HEK293 (cell line): ENCODE measurements around the gene POP7.

Experiments
- FEZF1 ChIP-seq: fragments of 450-650 bp; formaldehyde crosslinking; IDR thresholded peaks from 2 replicates; pipeline ENCODE4 v1.5.1; 2016; ENCODE audit warnings: missing biosample characterization, missing genetic modification characterization
- GFI1B ChIP-seq: fragments of 450-650 bp; formaldehyde crosslinking; IDR thresholded peaks from 2 replicates; pipeline ENCODE4 v1.5.1; 2016; ENCODE audit warnings: missing biosample characterization, missing genetic modification characterization
- IKZF3 ChIP-seq: fragments of 450-650 bp; IDR thresholded peaks from 2 replicates; pipeline ENCODE4 v1.5.0; 2018; ENCODE audit warnings: missing biosample characterization, mild to moderate bottlenecking, missing genetic modification characterization, moderate library complexity
- KLF16 ChIP-seq: fragments of 450-650 bp; formaldehyde crosslinking; IDR thresholded peaks from 2 replicates; pipeline ENCODE4 v1.5.1; 2017; ENCODE audit warnings: missing biosample characterization, missing genetic modification characterization
- KLF9 ChIP-seq: fragments of 450-650 bp; formaldehyde crosslinking; IDR thresholded peaks from 2 replicates; pipeline ENCODE4 v1.5.1; 2016; ENCODE audit warnings: missing biosample characterization, missing genetic modification characterization, low read depth
- SETDB1 ChIP-seq: IDR thresholded peaks from one replicate; pipeline ENCODE4 v1.6.1; 2017; ENCODE audit warnings: mild to moderate bottlenecking, low read length, moderate library complexity, mixed read lengths; ENCODE audit not compliant: insufficient read length
- SP7 ChIP-seq: fragments of 450-650 bp; formaldehyde crosslinking; IDR thresholded peaks from 2 replicates; pipeline ENCODE4 v1.5.1; 2016; ENCODE audit warnings: missing biosample characterization, missing genetic modification characterization
- TCF7L2 ChIP-seq: IDR thresholded peaks from 2 replicates; pipeline ENCODE4 v1.6.1; 2011; ENCODE audit warnings: low read depth, mild to moderate bottlenecking, inconsistent platforms, low read length, moderate library complexity, borderline replicate concordance
- ZBTB8A ChIP-seq: fragments of 450-650 bp; formaldehyde crosslinking; IDR thresholded peaks from 2 replicates; pipeline ENCODE4 v1.5.1; 2016; ENCODE audit warnings: missing biosample characterization, missing genetic modification characterization
- ZFHX2 ChIP-seq: fragments of 450-650 bp; formaldehyde crosslinking; conservative IDR thresholded peaks from 2 replicates; pipeline ENCODE4 v1.5.1; 2016; ENCODE audit warnings: missing biosample characterization, missing genetic modification characterization
- ZIC2 ChIP-seq: fragments of 450-650 bp; formaldehyde crosslinking; IDR thresholded peaks from 2 replicates; pipeline ENCODE4 v1.5.1; 2016; ENCODE audit warnings: missing biosample characterization, missing genetic modification characterization
- ZNF112 ChIP-seq: fragments of 450-650 bp; formaldehyde crosslinking; IDR thresholded peaks from 2 replicates; pipeline ENCODE4 v1.5.0; 2017; ENCODE audit warnings: missing biosample characterization, missing genetic modification characterization
- ZNF175 ChIP-seq: fragments of 450-650 bp; formaldehyde crosslinking; IDR thresholded peaks from 2 replicates; pipeline ENCODE4 v1.5.1; 2016; ENCODE audit warnings: missing biosample characterization, missing genetic modification characterization
- ZNF184 ChIP-seq: fragments of 450-650 bp; IDR thresholded peaks from 2 replicates; pipeline ENCODE4 v1.5.1; 2018; ENCODE audit warnings: missing biosample characterization, mild to moderate bottlenecking, missing genetic modification characterization
- ZNF239 ChIP-seq: fragments of 450-650 bp; formaldehyde crosslinking; IDR thresholded peaks from 2 replicates; pipeline ENCODE4 v1.5.1; 2016; ENCODE audit warnings: missing biosample characterization, missing genetic modification characterization
- ZNF274 ChIP-seq, 2 experiments: fragments of 200-500 bp in 1 of 2; fragments of 450-650 bp in 1 of 2; sonication (Bioruptor generic) in 1 of 2; formaldehyde crosslinking in 1 of 2; IDR thresholded peaks; 2 replicates each; pipeline versions ENCODE4 v1.5.1 to v1.6.1; 2014 to 2016; ENCODE audit warnings: borderline replicate concordance in 1 of 2, inconsistent platforms in 1 of 2, low read length in 1 of 2, missing biosample characterization in 1 of 2, missing genetic modification characterization in 1 of 2
- ZNF292 ChIP-seq: fragments of 450-650 bp; formaldehyde crosslinking; IDR thresholded peaks from 2 replicates; pipeline ENCODE4 v1.5.1; 2016; ENCODE audit warnings: low read depth, missing biosample characterization, missing genetic modification characterization, borderline replicate concordance
- ZNF341 ChIP-seq: fragments of 450-650 bp; formaldehyde crosslinking; IDR thresholded peaks from 2 replicates; pipeline ENCODE4; 2016; ENCODE audit warnings: low read depth, missing biosample characterization, missing genetic modification characterization
- ZNF423 ChIP-seq: fragments of 450-650 bp; formaldehyde crosslinking; IDR thresholded peaks from 2 replicates; pipeline ENCODE4 v1.5.1; 2016; ENCODE audit warnings: missing biosample characterization, missing genetic modification characterization
- ZNF433 ChIP-seq: fragments of 450-650 bp; formaldehyde crosslinking; IDR thresholded peaks from 2 replicates; pipeline ENCODE4 v1.5.1; 2016; ENCODE audit warnings: missing biosample characterization, missing genetic modification characterization, low read depth
- ZNF530 ChIP-seq: fragments of 450-650 bp; formaldehyde crosslinking; IDR thresholded peaks from 2 replicates; pipeline ENCODE4 v1.5.1; 2016; ENCODE audit warnings: low read depth, missing biosample characterization, missing genetic modification characterization
- ZNF624 ChIP-seq: fragments of 450-650 bp; formaldehyde crosslinking; IDR thresholded peaks from 2 replicates; pipeline ENCODE4 v1.5.1; 2017; ENCODE audit warnings: missing biosample characterization, missing genetic modification characterization
- ZNF76 ChIP-seq: fragments of 450-650 bp; formaldehyde crosslinking; IDR thresholded peaks from 2 replicates; pipeline ENCODE4; 2016; ENCODE audit warnings: low read depth, missing biosample characterization, missing genetic modification characterization, borderline replicate concordance
- ZSCAN16 ChIP-seq: fragments of 450-650 bp; formaldehyde crosslinking; IDR thresholded peaks from 2 replicates; pipeline ENCODE4 v1.5.1; 2016; ENCODE audit warnings: missing biosample characterization, missing genetic modification characterization
- ZSCAN4 ChIP-seq: fragments of 450-650 bp; formaldehyde crosslinking; IDR thresholded peaks from 2 replicates; pipeline ENCODE4 v1.5.1; 2017; ENCODE audit warnings: missing biosample characterization, missing genetic modification characterization
- TF ChIP-seq, protein P1 (sequence below): fragments of 450-650 bp; formaldehyde crosslinking; IDR thresholded peaks from 2 replicates; pipeline ENCODE4 v1.5.1; 2017; ENCODE audit warnings: missing biosample characterization, missing genetic modification characterization
- TF ChIP-seq, protein P2 (sequence below): fragments of 450-650 bp; IDR thresholded peaks from 2 replicates; pipeline ENCODE4 v1.5.1; 2018; ENCODE audit warnings: missing biosample characterization, missing genetic modification characterization
- TF ChIP-seq, protein P3 (sequence below): sonication (generic); formaldehyde crosslinking; IDR thresholded peaks from 2 replicates; pipeline ENCODE4 v1.8.1; 2022; ENCODE audit warnings: mild to moderate bottlenecking, moderate library complexity, missing genetic modification reagents
- TF ChIP-seq, protein P4 (sequence below): fragments of 450-650 bp; formaldehyde crosslinking; IDR thresholded peaks from 2 replicates; pipeline ENCODE4 v1.5.1; 2016; ENCODE audit warnings: missing biosample characterization, missing genetic modification characterization
- TF ChIP-seq, protein P5 (sequence below): fragments of 450-650 bp; formaldehyde crosslinking; IDR thresholded peaks from 2 replicates; pipeline ENCODE4 v1.5.1; 2016; ENCODE audit warnings: missing biosample characterization, missing genetic modification characterization

POP7 gene

GRCh38 chr7:100673302-100673941, 32.5 kb upstream of the POP7 start, which contains the start of gene GNB2 (continued):
- TF ChIP-seq ZSCAN16 (tag by site-specific recombination) (no peak), ZNF624 (no peak), ZNF341 (tag by site-specific recombination) (peak; percentile 25; the same call in 1 of the 2 replicates), ZNF423 (0 out of 2 replicates have a peak, but pooled peaks have one; percentile 35), ZIC2 (tag by site-specific recombination) (peak; percentile 40; the same call in 1 of the 2 replicates), ZNF239 (tag by site-specific recombination) (peak; percentile 62; the same call in 1 of the 2 replicates), TCF7L2 (no peak), ZNF530 (tag by site-specific recombination) (no peak), ZNF433 (tag by site-specific recombination) (no peak), ZNF292 (tag by site-specific recombination) (no peak), ZBTB8A (peak; percentile 81), ZNF175 (tag by site-specific recombination) (no peak), SETDB1 (no peak), ZNF184 (tag by site-specific recombination) (peak; percentile 77; the same call in 1 of the 2 replicates), KLF16 (peak; percentile 85), ZFHX2 (tag by site-specific recombination) (peak; percentile 33; the same call in 1 of the 2 replicates), KLF9 (tag by site-specific recombination) (peak; percentile 94), SP7 (tag by site-specific recombination) (peak; percentile 95), ZSCAN4 (tag by site-specific recombination) (peak; percentile 42; the same call in 1 of the 2 replicates), ZNF76 (tag by site-specific recombination) (peak; percentile 83), FEZF1 (tag by site-specific recombination) (peak; percentile 31; the same call in 1 of the 2 replicates), ZNF274 (IDR thresholded peaks at IDR 0.05; ENCODE audit: low read length) (no peak), ZNF274 (tag by site-specific recombination; IDR thresholded peaks at IDR 0.05; ENCODE audit: borderline replicate concordance) (no peak), GFI1B (tag by site-specific recombination) (peak; percentile 79; the same call in 1 of the 2 replicates), IKZF3 (peak; percentile 100), ZNF112 (tag by site-specific recombination) (no peak)
- TF ChIP-seq, protein P1, sequence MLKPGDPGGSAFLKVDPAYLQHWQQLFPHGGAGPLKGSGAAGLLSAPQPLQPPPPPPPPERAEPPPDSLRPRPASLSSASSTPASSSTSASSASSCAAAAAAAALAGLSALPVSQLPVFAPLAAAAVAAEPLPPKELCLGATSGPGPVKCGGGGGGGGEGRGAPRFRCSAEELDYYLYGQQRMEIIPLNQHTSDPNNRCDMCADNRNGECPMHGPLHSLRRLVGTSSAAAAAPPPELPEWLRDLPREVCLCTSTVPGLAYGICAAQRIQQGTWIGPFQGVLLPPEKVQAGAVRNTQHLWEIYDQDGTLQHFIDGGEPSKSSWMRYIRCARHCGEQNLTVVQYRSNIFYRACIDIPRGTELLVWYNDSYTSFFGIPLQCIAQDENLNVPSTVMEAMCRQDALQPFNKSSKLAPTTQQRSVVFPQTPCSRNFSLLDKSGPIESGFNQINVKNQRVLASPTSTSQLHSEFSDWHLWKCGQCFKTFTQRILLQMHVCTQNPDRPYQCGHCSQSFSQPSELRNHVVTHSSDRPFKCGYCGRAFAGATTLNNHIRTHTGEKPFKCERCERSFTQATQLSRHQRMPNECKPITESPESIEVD (tag by site-specific recombination): no peak
- TF ChIP-seq, protein P2, sequence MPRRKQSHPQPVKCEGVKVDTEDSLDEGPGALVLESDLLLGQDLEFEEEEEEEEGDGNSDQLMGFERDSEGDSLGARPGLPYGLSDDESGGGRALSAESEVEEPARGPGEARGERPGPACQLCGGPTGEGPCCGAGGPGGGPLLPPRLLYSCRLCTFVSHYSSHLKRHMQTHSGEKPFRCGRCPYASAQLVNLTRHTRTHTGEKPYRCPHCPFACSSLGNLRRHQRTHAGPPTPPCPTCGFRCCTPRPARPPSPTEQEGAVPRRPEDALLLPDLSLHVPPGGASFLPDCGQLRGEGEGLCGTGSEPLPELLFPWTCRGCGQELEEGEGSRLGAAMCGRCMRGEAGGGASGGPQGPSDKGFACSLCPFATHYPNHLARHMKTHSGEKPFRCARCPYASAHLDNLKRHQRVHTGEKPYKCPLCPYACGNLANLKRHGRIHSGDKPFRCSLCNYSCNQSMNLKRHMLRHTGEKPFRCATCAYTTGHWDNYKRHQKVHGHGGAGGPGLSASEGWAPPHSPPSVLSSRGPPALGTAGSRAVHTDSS: peak; percentile 66
- TF ChIP-seq, protein P3, sequence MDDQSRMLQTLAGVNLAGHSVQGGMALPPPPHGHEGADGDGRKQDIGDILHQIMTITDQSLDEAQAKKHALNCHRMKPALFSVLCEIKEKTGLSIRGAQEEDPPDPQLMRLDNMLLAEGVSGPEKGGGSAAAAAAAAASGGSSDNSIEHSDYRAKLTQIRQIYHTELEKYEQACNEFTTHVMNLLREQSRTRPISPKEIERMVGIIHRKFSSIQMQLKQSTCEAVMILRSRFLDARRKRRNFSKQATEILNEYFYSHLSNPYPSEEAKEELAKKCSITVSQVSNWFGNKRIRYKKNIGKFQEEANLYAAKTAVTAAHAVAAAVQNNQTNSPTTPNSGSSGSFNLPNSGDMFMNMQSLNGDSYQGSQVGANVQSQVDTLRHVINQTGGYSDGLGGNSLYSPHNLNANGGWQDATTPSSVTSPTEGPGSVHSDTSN (CRISPR knock-in tag): no peak; the same call in 1 of the 2 replicates
- TF ChIP-seq, protein P4, sequence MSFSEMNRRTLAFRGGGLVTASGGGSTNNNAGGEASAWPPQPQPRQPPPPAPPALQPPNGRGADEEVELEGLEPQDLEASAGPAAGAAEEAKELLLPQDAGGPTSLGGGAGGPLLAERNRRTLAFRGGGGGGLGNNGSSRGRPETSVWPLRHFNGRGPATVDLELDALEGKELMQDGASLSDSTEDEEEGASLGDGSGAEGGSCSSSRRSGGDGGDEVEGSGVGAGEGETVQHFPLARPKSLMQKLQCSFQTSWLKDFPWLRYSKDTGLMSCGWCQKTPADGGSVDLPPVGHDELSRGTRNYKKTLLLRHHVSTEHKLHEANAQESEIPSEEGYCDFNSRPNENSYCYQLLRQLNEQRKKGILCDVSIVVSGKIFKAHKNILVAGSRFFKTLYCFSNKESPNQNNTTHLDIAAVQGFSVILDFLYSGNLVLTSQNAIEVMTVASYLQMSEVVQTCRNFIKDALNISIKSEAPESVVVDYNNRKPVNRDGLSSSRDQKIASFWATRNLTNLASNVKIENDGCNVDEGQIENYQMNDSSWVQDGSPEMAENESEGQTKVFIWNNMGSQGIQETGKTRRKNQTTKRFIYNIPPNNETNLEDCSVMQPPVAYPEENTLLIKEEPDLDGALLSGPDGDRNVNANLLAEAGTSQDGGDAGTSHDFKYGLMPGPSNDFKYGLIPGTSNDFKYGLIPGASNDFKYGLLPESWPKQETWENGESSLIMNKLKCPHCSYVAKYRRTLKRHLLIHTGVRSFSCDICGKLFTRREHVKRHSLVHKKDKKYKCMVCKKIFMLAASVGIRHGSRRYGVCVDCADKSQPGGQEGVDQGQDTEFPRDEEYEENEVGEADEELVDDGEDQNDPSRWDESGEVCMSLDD (tag by site-specific recombination): peak; percentile 96
- TF ChIP-seq, protein P5, sequence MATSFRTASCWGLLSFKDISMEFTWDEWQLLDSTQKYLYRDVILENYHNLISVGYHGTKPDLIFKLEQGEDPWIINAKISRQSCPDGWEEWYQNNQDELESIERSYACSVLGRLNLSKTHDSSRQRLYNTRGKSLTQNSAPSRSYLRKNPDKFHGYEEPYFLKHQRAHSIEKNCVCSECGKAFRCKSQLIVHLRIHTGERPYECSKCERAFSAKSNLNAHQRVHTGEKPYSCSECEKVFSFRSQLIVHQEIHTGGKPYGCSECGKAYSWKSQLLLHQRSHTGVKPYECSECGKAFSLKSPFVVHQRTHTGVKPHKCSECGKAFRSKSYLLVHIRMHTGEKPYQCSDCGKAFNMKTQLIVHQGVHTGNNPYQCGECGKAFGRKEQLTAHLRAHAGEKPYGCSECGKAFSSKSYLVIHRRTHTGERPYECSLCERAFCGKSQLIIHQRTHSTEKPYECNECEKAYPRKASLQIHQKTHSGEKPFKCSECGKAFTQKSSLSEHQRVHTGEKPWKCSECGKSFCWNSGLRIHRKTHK (tag by site-specific recombination): no peak
